ENCODE results near the gene BRWD1.

- no peak for TF ChIP-seq CTCF (IDR thresholded peaks at IDR 0.05; ENCODE audit: poor library complexity, severe bottlenecking)
- TF ChIP-seq EZH2 (IDR thresholded peaks at IDR 0.05; ENCODE audit: borderline replicate concordance, insufficient read depth, low read length, poor library complexity, severe bottlenecking), result no peak
- TF ChIP-seq EP300 (conservative IDR thresholded peaks at IDR 0.05; ENCODE audit: poor library complexity, severe bottlenecking), result no peak
Observed at GRCh38 chr21:39144191-39144590, 169.2 kb downstream of the BRWD1 start.

All from neural cell (in vitro differentiated cells).